GM12891 (cell line): ENCODE data around the gene ATRNL1.

ENCODE experiments used
- POLR2A ChIP-seq: IDR thresholded peaks from 2 replicates; pipeline ENCODE4 v1.6.1; 2011; ENCODE audit warnings: low read depth, low read length, control low read depth
- POLR2AphosphoS5 ChIP-seq: IDR thresholded peaks from 2 replicates; pipeline ENCODE4 v1.6.1; 2011; ENCODE audit warnings: low read depth, low read length, control low read depth
- SPI1 ChIP-seq: IDR thresholded peaks from 2 replicates; pipeline ENCODE4 v1.6.1; 2011; ENCODE audit warnings: low read depth, low read length, control low read depth
- TAF1 ChIP-seq: IDR thresholded peaks from 2 replicates; pipeline ENCODE4 v1.6.1; 2011; ENCODE audit warnings: low read depth, low read length, control low read depth

GRCh38 chr10:115214829-115215228 lies 121.7 kb downstream of the ATRNL1 start:
- no peak for TF ChIP-seq POLR2A
- TF ChIP-seq SPI1, result no peak
- no peak for TF ChIP-seq TAF1
- TF ChIP-seq POLR2AphosphoS5, result no peak
